Chondrocyte (in vitro differentiated cells): ENCODE measurements around the gene TTLL11. TPM values are rescaled to one million over a fixed set of nuclear protein-coding genes. Genes with fewer than 3 reads are reported as not detected.

ENCODE experiments used
- DNase-seq: peaks from one replicate; pipeline ENCODE4 v3.0.0; 2021; ENCODE audit warnings: mixed read lengths, low spot score
- H3K27ac Mint-ChIP-seq: one replicate; pipeline ENCODE4 v1.8.0; 2021; ENCODE audit warnings: mild to moderate bottlenecking, moderate library complexity, mixed read lengths; ENCODE audit not compliant: unreplicated experiment
- H3K27me3 Mint-ChIP-seq: 2 replicates; pipeline ENCODE4 v1.8.0; 2021; ENCODE audit warnings: low read depth, mixed read lengths
- H3K36me3 Mint-ChIP-seq: 2 replicates; pipeline ENCODE4 v1.8.0; 2021; ENCODE audit warnings: low read depth, mixed read lengths
- H3K4me1 Mint-ChIP-seq: 2 replicates; pipeline ENCODE4 v1.8.0; 2021; ENCODE audit warnings: low read depth, mild to moderate bottlenecking, mixed read lengths
- H3K4me3 Mint-ChIP-seq: one replicate; pipeline ENCODE4 v1.8.0; 2021; ENCODE audit warnings: mild to moderate bottlenecking, moderate library complexity, mixed read lengths; ENCODE audit not compliant: unreplicated experiment
- H3K9me3 Mint-ChIP-seq: 2 replicates; pipeline ENCODE4 v1.8.0; 2021; ENCODE audit warnings: low read depth, mixed read lengths
- total RNA-seq: library from RNA; stranded (reverse); gene quantifications from 3 replicates; pipeline ENCODE4 v1.2.1, GENCODE V29; 2021
- TF ChIP-seq, protein P1 (sequence below): fragments of 200-600 bp; sonication (generic); IDR thresholded peaks from 2 replicates; pipeline ENCODE4 v1.5.0; 2021; ENCODE audit warnings: antibody characterized with exemption, mild to moderate bottlenecking, moderate library complexity

Gene TTLL11
- total RNA-seq, 1 donor from 2014 or later: 9.1 TPM

DNA sequence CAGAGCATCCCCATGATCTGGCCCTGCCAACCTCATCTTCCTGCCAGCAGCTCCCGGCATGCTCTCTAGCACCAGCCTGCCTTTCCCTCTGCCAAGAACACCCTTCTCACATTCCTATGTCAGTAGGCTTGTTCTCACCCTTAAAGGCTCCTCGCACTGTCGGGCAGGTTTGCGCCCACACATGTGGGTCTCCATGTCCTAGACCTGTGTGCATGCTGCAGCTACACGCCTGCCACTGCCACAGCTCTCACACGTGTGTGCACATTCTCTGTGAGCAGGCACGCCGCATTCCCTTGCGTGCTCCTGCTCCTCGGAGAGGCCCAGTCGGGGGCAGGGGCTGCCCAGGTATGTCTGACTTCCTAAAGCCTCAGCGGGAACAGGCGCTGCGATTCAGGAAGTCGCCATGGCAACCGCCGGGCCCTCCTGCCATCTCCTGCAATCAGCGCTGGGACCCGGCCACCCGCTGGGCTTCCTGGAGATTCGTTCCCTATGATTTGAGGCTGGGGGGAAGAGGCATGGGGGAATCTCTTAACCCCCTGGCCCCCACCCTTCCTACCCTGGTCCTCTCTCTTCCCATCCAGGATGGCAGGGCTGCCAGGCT lies 38.4 kb upstream of the TTLL11 start:
- Mint-ChIP-seq H3K27ac (no peak overlapping the region), H3K4me3 (no peak overlapping the region), H3K4me1 (peaks cover 17% of the 10 kb centered on the region), H3K9me3 (no peaks in the 10 kb centered on the region), H3K36me3 (no peaks in the 10 kb centered on the region), H3K27me3 (peaks cover 6% of the 10 kb centered on the region)
- TF ChIP-seq, protein P1, sequence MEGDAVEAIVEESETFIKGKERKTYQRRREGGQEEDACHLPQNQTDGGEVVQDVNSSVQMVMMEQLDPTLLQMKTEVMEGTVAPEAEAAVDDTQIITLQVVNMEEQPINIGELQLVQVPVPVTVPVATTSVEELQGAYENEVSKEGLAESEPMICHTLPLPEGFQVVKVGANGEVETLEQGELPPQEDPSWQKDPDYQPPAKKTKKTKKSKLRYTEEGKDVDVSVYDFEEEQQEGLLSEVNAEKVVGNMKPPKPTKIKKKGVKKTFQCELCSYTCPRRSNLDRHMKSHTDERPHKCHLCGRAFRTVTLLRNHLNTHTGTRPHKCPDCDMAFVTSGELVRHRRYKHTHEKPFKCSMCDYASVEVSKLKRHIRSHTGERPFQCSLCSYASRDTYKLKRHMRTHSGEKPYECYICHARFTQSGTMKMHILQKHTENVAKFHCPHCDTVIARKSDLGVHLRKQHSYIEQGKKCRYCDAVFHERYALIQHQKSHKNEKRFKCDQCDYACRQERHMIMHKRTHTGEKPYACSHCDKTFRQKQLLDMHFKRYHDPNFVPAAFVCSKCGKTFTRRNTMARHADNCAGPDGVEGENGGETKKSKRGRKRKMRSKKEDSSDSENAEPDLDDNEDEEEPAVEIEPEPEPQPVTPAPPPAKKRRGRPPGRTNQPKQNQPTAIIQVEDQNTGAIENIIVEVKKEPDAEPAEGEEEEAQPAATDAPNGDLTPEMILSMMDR: no peak
- DNase-seq: no peak

DNA sequence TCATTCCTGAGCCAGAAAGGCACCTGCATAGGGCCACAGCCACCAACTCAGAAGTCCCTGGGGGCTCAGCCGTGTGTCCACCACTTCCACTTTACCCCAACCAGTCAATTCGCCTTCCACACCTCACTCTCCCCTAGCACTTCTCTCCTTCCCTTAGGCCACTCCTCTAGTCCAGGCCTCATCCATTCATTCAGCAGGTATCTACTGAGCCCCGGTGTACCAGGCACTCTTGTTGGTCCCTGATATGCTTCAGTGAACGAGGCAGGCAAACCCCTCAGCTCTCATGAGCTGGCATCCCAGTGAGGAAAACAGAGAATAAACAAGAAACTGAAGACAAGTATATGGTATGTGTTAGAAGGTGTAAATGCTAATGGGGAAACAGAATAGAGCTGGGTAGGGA lies 37.7 kb upstream of the TTLL11 start:
- Mint-ChIP-seq H3K4me1 (peaks cover 23% of the 10 kb centered on the region), H3K27me3 (peaks cover 9% of the 10 kb centered on the region), H3K9me3 (no peaks in the 10 kb centered on the region), H3K27ac (no peak overlapping the region), H3K4me3 (no peak overlapping the region), H3K36me3 (no peaks in the 10 kb centered on the region)
- TF ChIP-seq, protein P1: no peak
- DNase-seq: no peak

DNA sequence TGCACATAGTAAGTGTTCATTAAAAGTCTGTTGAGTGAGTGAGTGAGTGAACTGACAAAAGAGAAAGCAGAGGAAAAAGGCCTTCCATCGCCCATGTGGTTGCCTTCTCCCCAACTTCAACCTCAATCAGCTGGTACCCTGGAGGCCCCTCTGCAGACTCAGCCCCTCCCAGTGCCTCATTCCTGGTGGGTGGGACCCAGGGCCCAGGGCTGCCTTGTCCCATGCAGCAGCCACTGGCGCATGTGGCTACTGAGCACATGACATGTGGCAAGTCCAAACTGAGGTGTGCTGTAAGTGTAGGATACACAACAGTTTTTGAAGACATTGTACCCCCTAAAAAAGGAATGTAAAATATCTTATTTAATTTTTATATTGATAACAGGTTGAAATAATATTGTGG lies 36.9 kb upstream of the TTLL11 start:
- TF ChIP-seq, protein P1: no peak
- Mint-ChIP-seq H3K36me3 (no peaks in the 10 kb centered on the region), H3K4me1 (peaks cover 28% of the 10 kb centered on the region), H3K27ac (no peak overlapping the region), H3K27me3 (peaks cover 9% of the 10 kb centered on the region), H3K9me3 (no peaks in the 10 kb centered on the region), H3K4me3 (no peak overlapping the region)
- DNase-seq: no peak

DNA sequence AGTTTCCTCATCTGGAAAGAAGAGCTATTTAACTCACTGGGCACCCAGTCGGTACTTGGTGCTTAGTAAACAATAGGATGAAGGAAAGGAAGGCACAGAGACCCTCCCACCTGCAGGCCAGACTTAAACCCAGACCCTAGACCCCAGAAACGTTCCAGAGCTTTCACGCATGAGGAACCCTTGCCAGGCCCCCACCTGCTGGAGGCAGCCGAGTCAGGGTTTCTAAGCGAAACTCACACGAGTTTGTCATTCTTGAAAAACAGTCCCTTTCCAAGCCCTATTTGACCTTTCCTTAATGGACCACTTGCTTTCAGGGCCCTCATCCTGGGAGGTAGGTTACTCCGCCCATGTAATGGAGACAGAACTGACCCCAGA lies 35.8 kb upstream of the TTLL11 start:
- TF ChIP-seq, protein P1: no peak

DNA sequence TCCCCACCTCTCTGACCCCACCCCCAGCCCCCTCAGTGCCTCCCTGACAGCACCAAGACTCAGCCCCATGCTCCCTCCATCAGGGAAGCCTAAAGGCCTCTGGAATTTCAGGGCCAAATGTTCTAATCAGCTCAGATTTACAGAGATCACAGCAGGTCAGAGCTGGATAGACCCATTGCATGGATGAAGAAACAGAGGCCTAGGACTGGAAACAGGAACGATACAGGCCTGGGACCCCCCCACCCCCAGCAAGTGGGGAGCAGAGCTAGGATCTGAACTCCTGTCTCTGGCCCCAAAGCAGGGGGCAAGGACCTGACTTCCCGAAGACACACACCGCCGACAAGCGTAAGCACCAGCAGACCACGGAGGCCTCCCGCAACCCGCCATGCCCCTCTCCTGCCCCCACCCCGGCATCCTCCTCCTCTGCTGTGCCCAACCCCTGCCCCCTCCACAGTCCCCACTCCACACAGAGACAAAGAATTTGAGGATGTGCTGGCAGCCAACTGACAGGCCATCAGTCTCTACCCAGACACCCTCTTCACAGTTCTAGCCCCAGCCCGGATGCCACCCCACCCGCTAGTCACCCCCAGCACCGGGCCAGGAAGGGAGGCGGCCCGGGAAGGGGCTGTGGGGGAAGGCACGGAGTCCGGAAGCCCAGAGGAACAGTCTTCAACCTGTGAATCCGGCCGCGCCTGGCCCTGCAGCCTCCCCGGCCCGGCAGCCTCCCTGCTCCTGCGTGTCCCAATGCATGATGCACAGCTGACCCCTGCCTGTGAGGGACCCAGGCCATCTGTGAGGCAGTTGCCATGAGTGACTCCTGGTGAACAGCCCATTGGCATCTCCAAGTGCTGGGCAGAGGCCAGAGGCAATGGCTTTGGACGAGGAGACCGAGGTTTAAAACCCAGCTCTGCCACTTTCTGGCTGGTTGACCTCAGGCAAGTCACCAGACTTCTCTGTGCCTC lies 35.2 kb upstream of the TTLL11 start:
- no peaks in the 10 kb centered on the region for H3K9me3 Mint-ChIP-seq
- TF ChIP-seq, protein P1: no peak
- peaks cover 17% of the 10 kb centered on the region for H3K27me3 Mint-ChIP-seq
- H3K4me3 Mint-ChIP-seq: no peak overlapping the region
- H3K36me3 Mint-ChIP-seq: no peaks in the 10 kb centered on the region
- H3K27ac Mint-ChIP-seq: no peak overlapping the region
- peaks cover 28% of the 10 kb centered on the region for H3K4me1 Mint-ChIP-seq
- no peak for DNase-seq

More for the DNA sequence above, 35.8 kb upstream of the TTLL11 start:
- no peak overlapping the region for H3K4me3 Mint-ChIP-seq
- no peaks in the 10 kb centered on the region for H3K9me3 Mint-ChIP-seq
- H3K36me3 Mint-ChIP-seq: no peaks in the 10 kb centered on the region
- peaks cover 28% of the 10 kb centered on the region for H3K4me1 Mint-ChIP-seq
- no peak overlapping the region for H3K27ac Mint-ChIP-seq
- H3K27me3 Mint-ChIP-seq: peaks cover 15% of the 10 kb centered on the region
- no peak for DNase-seq
